AG04450 (cell line): ENCODE measurements around the gene USP34. TPM values are rescaled to one million over a fixed set of nuclear protein-coding genes. Genes with fewer than 3 reads are reported as not detected.

Source experiments
- CTCF ChIA-PET: fragments of 300-600, 350-600 bp; formaldehyde crosslinking; extraction: SDS; loops from one replicate; lab custom pipeline; 2022; ENCODE audit warnings: antibody characterized with exemption, inconsistent platforms; lab: Charles Lee
- POLR2A ChIA-PET: fragments of 350-600 bp; formaldehyde crosslinking; extraction: SDS; loops from one replicate; lab custom pipeline; 2021; ENCODE audit warnings: antibody characterized with exemption, inconsistent platforms; lab: Yijun Ruan, JAX
- DNase-seq: peaks from one replicate; pipeline ENCODE4 v3.0.0-alpha.2; 2011; ENCODE audit warnings: low read depth, low spot score
- H3K27ac ChIP-seq: one replicate; pipeline ENCODE4 v1.5.1; 2012; ENCODE audit warnings: low read depth, low read length, control low read depth
- H3K27me3 ChIP-seq: one replicate; pipeline ENCODE4 v1.6.0; 2012; ENCODE audit warnings: low read length; ENCODE audit not compliant: control insufficient read depth, insufficient read depth
- H3K4me3 ChIP-seq: 2 replicates; pipeline ENCODE4 v1.5.1; 2011; ENCODE audit warnings: mild to moderate bottlenecking, low read depth, low read length, control low read depth
- H3K9me3 ChIP-seq: 2 replicates; pipeline ENCODE4 v1.5.1; 2012; ENCODE audit warnings: low read length; ENCODE audit not compliant: control insufficient read depth, insufficient read depth
- polyA plus RNA-seq: library from polyadenylated mRNA; depleted of rRNA; stranded (reverse); fragments of >200 nt; gene quantifications from 2 replicates; pipeline ENCODE4 v1.2.3, GENCODE V29; 2011
- TF ChIP-seq, protein P1 (sequence below): IDR thresholded peaks from 2 replicates; pipeline ENCODE4 v1.5.1; 2011; ENCODE audit warnings: low read depth, low read length, control low read depth, inconsistent platforms

Gene USP34
- polyA plus RNA-seq, 1 experiment, result 92.3 TPM

DNA sequence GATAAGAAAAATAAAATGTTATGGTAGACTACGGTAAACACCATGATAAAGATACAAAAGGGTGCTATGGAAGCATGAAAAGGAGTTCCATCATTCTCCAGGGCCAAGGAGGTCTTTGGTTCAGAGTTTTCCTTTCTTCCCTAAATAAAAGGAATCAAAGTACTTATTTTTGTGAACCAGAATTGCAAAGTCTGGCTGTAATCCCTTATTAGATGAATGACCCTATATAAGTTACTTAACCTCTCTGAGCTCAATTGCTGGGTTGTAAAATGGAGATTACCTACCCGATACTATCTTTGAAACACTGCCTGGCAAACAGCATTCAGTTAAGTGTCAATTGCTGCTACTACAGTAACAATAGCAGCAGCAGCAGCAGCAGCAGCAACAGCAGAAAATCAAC lies 218.9 kb downstream of the USP34 start:
- ChIA-PET POLR2A (no interaction called here), CTCF (no interaction called here)
- H3K27me3 ChIP-seq, result no peaks in the 10 kb centered on the region
- H3K4me3 ChIP-seq, result no peak overlapping the region
- no peak for DNase-seq
- no peak overlapping the region for H3K27ac ChIP-seq
- TF ChIP-seq, protein P1, sequence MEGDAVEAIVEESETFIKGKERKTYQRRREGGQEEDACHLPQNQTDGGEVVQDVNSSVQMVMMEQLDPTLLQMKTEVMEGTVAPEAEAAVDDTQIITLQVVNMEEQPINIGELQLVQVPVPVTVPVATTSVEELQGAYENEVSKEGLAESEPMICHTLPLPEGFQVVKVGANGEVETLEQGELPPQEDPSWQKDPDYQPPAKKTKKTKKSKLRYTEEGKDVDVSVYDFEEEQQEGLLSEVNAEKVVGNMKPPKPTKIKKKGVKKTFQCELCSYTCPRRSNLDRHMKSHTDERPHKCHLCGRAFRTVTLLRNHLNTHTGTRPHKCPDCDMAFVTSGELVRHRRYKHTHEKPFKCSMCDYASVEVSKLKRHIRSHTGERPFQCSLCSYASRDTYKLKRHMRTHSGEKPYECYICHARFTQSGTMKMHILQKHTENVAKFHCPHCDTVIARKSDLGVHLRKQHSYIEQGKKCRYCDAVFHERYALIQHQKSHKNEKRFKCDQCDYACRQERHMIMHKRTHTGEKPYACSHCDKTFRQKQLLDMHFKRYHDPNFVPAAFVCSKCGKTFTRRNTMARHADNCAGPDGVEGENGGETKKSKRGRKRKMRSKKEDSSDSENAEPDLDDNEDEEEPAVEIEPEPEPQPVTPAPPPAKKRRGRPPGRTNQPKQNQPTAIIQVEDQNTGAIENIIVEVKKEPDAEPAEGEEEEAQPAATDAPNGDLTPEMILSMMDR, result no peak
- no peaks in the 10 kb centered on the region for H3K9me3 ChIP-seq

DNA sequence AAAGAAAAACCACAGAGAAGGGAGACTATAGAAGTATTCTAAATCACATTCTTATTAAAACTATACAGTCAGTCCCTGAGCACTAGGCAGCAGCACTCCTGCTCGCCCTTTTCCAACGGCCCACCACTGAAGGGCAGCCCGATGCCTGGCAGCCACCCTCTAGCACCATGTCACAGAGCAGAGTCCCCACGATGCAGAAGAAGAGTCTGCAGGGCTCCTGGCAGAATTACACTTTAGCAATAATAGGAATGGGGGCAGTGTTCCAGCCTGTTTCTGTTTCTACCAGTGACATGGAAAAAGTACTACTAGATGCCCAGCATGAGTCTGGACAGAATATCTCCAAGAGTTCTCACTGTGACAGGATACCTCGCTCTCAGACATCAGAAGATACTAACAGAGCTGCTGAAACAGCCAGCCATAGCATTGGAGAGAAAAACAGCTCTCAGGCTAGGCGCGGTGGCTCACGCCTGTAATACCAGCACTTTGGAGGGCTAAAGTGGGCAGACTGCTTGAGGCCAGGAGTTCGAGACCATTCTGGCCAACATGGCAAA lies 221.3 kb downstream of the USP34 start:
- no peaks in the 10 kb centered on the region for H3K9me3 ChIP-seq
- ChIA-PET CTCF (no interaction called here), POLR2A (interaction anchor here (0.7 kb wide), 1 partner anchor 111 kb away, joined by 3 read pairs; no protein-coding TSS in a partner anchor)
- H3K4me3 ChIP-seq, result no peak overlapping the region
- no peak for DNase-seq
- TF ChIP-seq, protein P1, result no peak
- H3K27ac ChIP-seq, result no peak overlapping the region
- H3K27me3 ChIP-seq, result no peaks in the 10 kb centered on the region

GRCh38 chr2:61247204-61247812 lies 223.6 kb downstream of the USP34 start:
- Histone ChIP-seq H3K27me3 (no peaks in the 10 kb centered on the region), H3K9me3 (no peaks in the 10 kb centered on the region), H3K4me3 (no peak overlapping the region), H3K27ac (no peak overlapping the region)
- TF ChIP-seq, protein P1, result no peak
- DNase-seq, result peak; percentile 18
- POLR2A ChIA-PET, result no interaction called here
- CTCF ChIA-PET, result no interaction called here

- POLR2A ChIA-PET, result interaction anchor here (0.7 kb wide), 1 partner anchor 23 kb away, joined by 5 read pairs; no protein-coding TSS in a partner anchor
- TF ChIP-seq, protein P1, result no peak
- DNase-seq, result no peak
Observed at GRCh38 chr2:61244694-61245093, 226.2 kb downstream of the USP34 start.

DNA sequence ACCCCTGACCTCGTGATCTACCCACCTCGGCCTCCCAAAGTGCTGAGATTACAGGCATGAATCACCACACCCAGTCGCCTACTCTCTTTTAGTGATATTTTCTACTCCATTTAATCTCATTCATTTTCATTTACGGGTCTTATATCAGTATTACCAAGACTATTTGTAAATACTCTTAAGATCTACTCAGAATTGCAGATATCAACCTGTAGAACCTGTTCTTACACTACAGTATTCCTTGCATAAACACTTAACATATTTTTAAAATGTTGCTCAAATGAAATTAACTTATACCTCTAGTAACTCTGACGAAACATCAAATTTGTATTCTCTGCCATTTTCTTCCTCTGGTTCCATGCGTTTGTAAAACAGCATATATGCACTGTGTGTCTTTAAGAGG lies 229.6 kb downstream of the USP34 start:
- Histone ChIP-seq H3K27ac (no peak overlapping the region), H3K27me3 (no peaks in the 10 kb centered on the region), H3K9me3 (no peaks in the 10 kb centered on the region), H3K4me3 (no peak overlapping the region)
- TF ChIP-seq, protein P1, result no peak
- ChIA-PET CTCF (no interaction called here), POLR2A (no interaction called here)
- no peak for DNase-seq

More at GRCh38 chr2:61244694-61245093, 226.2 kb downstream of the USP34 start:
- CTCF ChIA-PET, result no interaction called here
- no peaks in the 10 kb centered on the region for H3K27me3 ChIP-seq
- H3K27ac ChIP-seq, result no peak overlapping the region
- H3K4me3 ChIP-seq, result no peak overlapping the region
- H3K9me3 ChIP-seq, result no peaks in the 10 kb centered on the region
